ENCODE data around the gene GNB1. TPM values are rescaled to one million over a fixed set of nuclear protein-coding genes. Genes with fewer than 3 reads are reported as not detected.
"Not testable (repeated sequence)": the region's sequence is repeated elsewhere in the genome, so short reads cannot be mapped to it uniquely, and the experiment has no call there.

The GNB1 gene
- total and polyA plus RNA-seq, 9 donors: 52.3 to 216 (median 178) TPM

GRCh38 chr1:1934848-1935247 is 44.0 kb upstream of the GNB1 start:
- not testable (repeated sequence) for H3K4me1 ChIP-seq (ENCODE audit: control insufficient read depth, insufficient read depth, low read length)
- 93% methylated on average over 21 of the region's 21 CpGs for WGBS (ENCODE audit: insufficient coverage)

GRCh38 chr1:1929639-1930545 is 39.0 kb upstream of the GNB1 start:
- Histone ChIP-seq H3K9me3 (replicated peaks; ENCODE audit: control insufficient read depth, low read depth, low read length) (no peaks in the 10 kb centered on the region), H3K27ac (ENCODE audit: low read length) (no peak overlapping the region), H3K36me3 (ENCODE audit: control insufficient read depth, insufficient read depth, low read length) (no peaks in the 10 kb centered on the region), H3K4me1 (ENCODE audit: control insufficient read depth, insufficient read depth, low read length) (peaks cover 12% of the 10 kb centered on the region), H3K27me3 (ENCODE audit: control insufficient read depth, insufficient read depth, low read length) (no peaks in the 10 kb centered on the region), H3K4me3 (ENCODE audit: low read length) (no peak overlapping the region)
- DNase-seq: no peak
- WGBS (ENCODE audit: insufficient coverage): 75% methylated on average over 35 of the region's 38 CpGs

More at GRCh38 chr1:1934848-1935247, 44.0 kb upstream of the GNB1 start:
- H3K9me3 ChIP-seq (replicated peaks; ENCODE audit: control insufficient read depth, low read depth, low read length); H3K27me3 ChIP-seq (ENCODE audit: control insufficient read depth, insufficient read depth, low read length); H3K4me3 ChIP-seq (ENCODE audit: low read length); DNase-seq; H3K36me3 ChIP-seq (ENCODE audit: control insufficient read depth, insufficient read depth, low read length); H3K27ac ChIP-seq (ENCODE audit: low read length): not testable (repeated sequence)

- Histone ChIP-seq H3K9me3 (replicated peaks; ENCODE audit: control insufficient read depth, low read depth, low read length) (no peaks in the 10 kb centered on the region), H3K36me3 (ENCODE audit: control insufficient read depth, insufficient read depth, low read length) (no peaks in the 10 kb centered on the region), H3K27ac (ENCODE audit: low read length) (no peak overlapping the region), H3K4me1 (ENCODE audit: control insufficient read depth, insufficient read depth, low read length) (peaks cover 19% of the 10 kb centered on the region), H3K4me3 (ENCODE audit: low read length) (no peak overlapping the region), H3K27me3 (ENCODE audit: control insufficient read depth, insufficient read depth, low read length) (peaks cover 2% of the 10 kb centered on the region)
- DNase-seq: no peak
- WGBS (ENCODE audit: insufficient coverage): 89% methylated on average over 4 of the region's 10 CpGs
Observed at GRCh38 chr1:1929102-1929638, 38.3 kb upstream of the GNB1 start.

GRCh38 chr1:1928231-1929101 is 37.6 kb upstream of the GNB1 start:
- peaks cover 23% of the 10 kb centered on the region for H3K4me1 ChIP-seq (ENCODE audit: control insufficient read depth, insufficient read depth, low read length)
- no peaks in the 10 kb centered on the region for H3K36me3 ChIP-seq (ENCODE audit: control insufficient read depth, insufficient read depth, low read length)
- no peak for DNase-seq
- no peak overlapping the region for H3K4me3 ChIP-seq (ENCODE audit: low read length)
- peaks cover 2% of the 10 kb centered on the region for H3K27me3 ChIP-seq (ENCODE audit: control insufficient read depth, insufficient read depth, low read length)
- H3K9me3 ChIP-seq (replicated peaks; ENCODE audit: control insufficient read depth, low read depth, low read length): no peaks in the 10 kb centered on the region
- 77% methylated on average over 23 of the region's 34 CpGs for WGBS (ENCODE audit: insufficient coverage)
- no peak overlapping the region for H3K27ac ChIP-seq (ENCODE audit: low read length)

- 94% methylated on average over 15 of the region's 25 CpGs for WGBS (ENCODE audit: insufficient coverage)
- no peak overlapping the region for H3K27ac ChIP-seq (ENCODE audit: low read length)
- peaks cover 28% of the 10 kb centered on the region for H3K4me1 ChIP-seq (ENCODE audit: control insufficient read depth, insufficient read depth, low read length)
- no peaks in the 10 kb centered on the region for H3K36me3 ChIP-seq (ENCODE audit: control insufficient read depth, insufficient read depth, low read length)
- H3K4me3 ChIP-seq (ENCODE audit: low read length): no peak overlapping the region
- H3K9me3 ChIP-seq (replicated peaks; ENCODE audit: control insufficient read depth, low read depth, low read length): no peaks in the 10 kb centered on the region
- peaks cover 2% of the 10 kb centered on the region for H3K27me3 ChIP-seq (ENCODE audit: control insufficient read depth, insufficient read depth, low read length)
- no peak for DNase-seq
Observed at GRCh38 chr1:1927751-1928150, 36.9 kb upstream of the GNB1 start.

- WGBS (ENCODE audit: insufficient coverage): 83% methylated on average over 19 of the region's 21 CpGs
- H3K4me1 ChIP-seq (ENCODE audit: control insufficient read depth, insufficient read depth, low read length): peaks cover 30% of the 10 kb centered on the region
- H3K36me3 ChIP-seq (ENCODE audit: control insufficient read depth, insufficient read depth, low read length): no peaks in the 10 kb centered on the region
- H3K9me3 ChIP-seq (replicated peaks; ENCODE audit: control insufficient read depth, low read depth, low read length): no peaks in the 10 kb centered on the region
- H3K27me3 ChIP-seq (ENCODE audit: control insufficient read depth, insufficient read depth, low read length): peaks cover 2% of the 10 kb centered on the region
- H3K27ac ChIP-seq (ENCODE audit: low read length): no peak overlapping the region
- no peak overlapping the region for H3K4me3 ChIP-seq (ENCODE audit: low read length)
- DNase-seq: no peak
Observed at GRCh38 chr1:1926886-1927660, 36.2 kb upstream of the GNB1 start.

- H3K36me3 ChIP-seq (ENCODE audit: control insufficient read depth, insufficient read depth, low read length): no peaks in the 10 kb centered on the region
- whole genome bisulfite sequencing (ENCODE audit: insufficient coverage): 88% methylated on average over 16 of the region's 26 CpGs
- no peak overlapping the region for H3K4me3 ChIP-seq (ENCODE audit: low read length)
- H3K4me1 ChIP-seq (ENCODE audit: control insufficient read depth, insufficient read depth, low read length): peaks cover 30% of the 10 kb centered on the region
- no peak for DNase-seq
- no peaks in the 10 kb centered on the region for H3K9me3 ChIP-seq (replicated peaks; ENCODE audit: control insufficient read depth, low read depth, low read length)
- no peak overlapping the region for H3K27ac ChIP-seq (ENCODE audit: low read length)
- peaks cover 2% of the 10 kb centered on the region for H3K27me3 ChIP-seq (ENCODE audit: control insufficient read depth, insufficient read depth, low read length)
Observed at GRCh38 chr1:1926346-1926811, 35.5 kb upstream of the GNB1 start.

GRCh38 chr1:1925437-1926345 is 34.8 kb upstream of the GNB1 start:
- Histone ChIP-seq H3K4me3 (ENCODE audit: low read length) (no peak overlapping the region), H3K9me3 (replicated peaks; ENCODE audit: control insufficient read depth, low read depth, low read length) (no peaks in the 10 kb centered on the region), H3K27ac (ENCODE audit: low read length) (no peak overlapping the region), H3K36me3 (ENCODE audit: control insufficient read depth, insufficient read depth, low read length) (no peaks in the 10 kb centered on the region), H3K4me1 (ENCODE audit: control insufficient read depth, insufficient read depth, low read length) (peaks cover 30% of the 10 kb centered on the region), H3K27me3 (ENCODE audit: control insufficient read depth, insufficient read depth, low read length) (peaks cover 2% of the 10 kb centered on the region)
- DNase-seq: no peak
- 72% methylated on average over 25 of the region's 27 CpGs for WGBS (ENCODE audit: insufficient coverage)

- no peaks in the 10 kb centered on the region for H3K9me3 ChIP-seq (replicated peaks; ENCODE audit: control insufficient read depth, low read depth, low read length)
- WGBS (ENCODE audit: insufficient coverage): 91% methylated on average over 21 of the region's 21 CpGs
- peaks cover 2% of the 10 kb centered on the region for H3K27me3 ChIP-seq (ENCODE audit: control insufficient read depth, insufficient read depth, low read length)
- no peak overlapping the region for H3K4me3 ChIP-seq (ENCODE audit: low read length)
- H3K4me1 ChIP-seq (ENCODE audit: control insufficient read depth, insufficient read depth, low read length): peaks cover 32% of the 10 kb centered on the region
- no peak overlapping the region for H3K27ac ChIP-seq (ENCODE audit: low read length)
- H3K36me3 ChIP-seq (ENCODE audit: control insufficient read depth, insufficient read depth, low read length): no peaks in the 10 kb centered on the region
- DNase-seq: no peak
Observed at GRCh38 chr1:1924849-1925248, 34.0 kb upstream of the GNB1 start.
